Measurements from ENCODE around the gene FIGNL2.

GRCh38 chr12:51870504-51870903, 22.0 kb upstream of the FIGNL2 start:
- no peak for TF ChIP-seq CTCF (IDR thresholded peaks at IDR 0.05)
- no peak for TF ChIP-seq POLR2AphosphoS5 (IDR thresholded peaks at IDR 0.05)
- no peak for TF ChIP-seq POLR2A (IDR thresholded peaks at IDR 0.05)
- TF ChIP-seq EP300 (IDR thresholded peaks at IDR 0.05; ENCODE audit: low read depth), result no peak
